GM20000 (cell line): ENCODE data around the gene ZG16.

Experiments used
- DNase-seq: peaks from one replicate; pipeline ENCODE4 v3.0.0; 2012; ENCODE audit warnings: low spot score
- TF ChIP-seq, protein P1 (sequence below): IDR thresholded peaks from 2 replicates; pipeline ENCODE4 v1.5.1; 2012; ENCODE audit warnings: mild to moderate bottlenecking, control low read depth; ENCODE audit errors: extremely low read depth, missing control alignments

Gene ZG16, protein sequence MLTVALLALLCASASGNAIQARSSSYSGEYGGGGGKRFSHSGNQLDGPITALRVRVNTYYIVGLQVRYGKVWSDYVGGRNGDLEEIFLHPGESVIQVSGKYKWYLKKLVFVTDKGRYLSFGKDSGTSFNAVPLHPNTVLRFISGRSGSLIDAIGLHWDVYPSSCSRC

DNA sequence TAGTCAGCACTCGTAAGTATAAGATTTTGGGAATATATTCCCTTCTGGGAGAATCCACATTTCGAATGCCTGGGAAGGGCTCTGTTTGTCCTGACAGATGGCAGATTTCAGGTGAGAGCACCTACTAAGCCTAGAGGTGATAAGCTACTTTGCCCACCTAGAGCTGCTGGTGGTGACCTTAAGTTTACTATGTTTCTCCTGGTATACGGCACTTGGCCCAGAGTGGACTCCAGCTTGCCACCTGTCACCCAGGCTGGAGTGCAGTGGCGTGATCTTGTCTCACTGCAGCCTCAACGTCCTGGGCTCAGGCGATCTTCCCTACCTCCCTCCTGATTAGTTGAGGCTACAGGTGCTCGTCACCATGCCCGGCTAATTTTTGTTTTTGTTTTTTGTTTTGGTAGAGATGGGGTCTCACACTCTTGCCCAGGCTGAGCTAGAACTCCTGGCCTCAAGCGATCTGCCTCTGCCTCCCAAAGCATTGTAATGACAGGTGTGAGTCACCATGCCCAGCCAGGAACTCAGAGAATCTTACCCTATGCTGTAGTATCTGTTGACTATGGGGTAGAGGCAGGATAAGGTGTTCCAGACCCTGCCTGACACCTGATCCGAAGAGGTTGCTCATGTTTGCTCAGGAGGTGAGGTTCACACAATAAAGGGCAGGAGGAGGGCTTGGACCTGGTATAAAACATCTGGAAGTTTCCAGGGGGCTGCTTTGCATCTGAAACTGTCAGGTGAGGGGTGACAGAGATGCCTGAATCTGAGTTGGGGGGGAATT is at the start of gene ZG16:
Gene ZG16 (plus strand): TSS at position 681 of the 775 bp plus-strand sequence. CDS start 1,011 bp downstream, outside the sequence.
- TF ChIP-seq, protein P1, sequence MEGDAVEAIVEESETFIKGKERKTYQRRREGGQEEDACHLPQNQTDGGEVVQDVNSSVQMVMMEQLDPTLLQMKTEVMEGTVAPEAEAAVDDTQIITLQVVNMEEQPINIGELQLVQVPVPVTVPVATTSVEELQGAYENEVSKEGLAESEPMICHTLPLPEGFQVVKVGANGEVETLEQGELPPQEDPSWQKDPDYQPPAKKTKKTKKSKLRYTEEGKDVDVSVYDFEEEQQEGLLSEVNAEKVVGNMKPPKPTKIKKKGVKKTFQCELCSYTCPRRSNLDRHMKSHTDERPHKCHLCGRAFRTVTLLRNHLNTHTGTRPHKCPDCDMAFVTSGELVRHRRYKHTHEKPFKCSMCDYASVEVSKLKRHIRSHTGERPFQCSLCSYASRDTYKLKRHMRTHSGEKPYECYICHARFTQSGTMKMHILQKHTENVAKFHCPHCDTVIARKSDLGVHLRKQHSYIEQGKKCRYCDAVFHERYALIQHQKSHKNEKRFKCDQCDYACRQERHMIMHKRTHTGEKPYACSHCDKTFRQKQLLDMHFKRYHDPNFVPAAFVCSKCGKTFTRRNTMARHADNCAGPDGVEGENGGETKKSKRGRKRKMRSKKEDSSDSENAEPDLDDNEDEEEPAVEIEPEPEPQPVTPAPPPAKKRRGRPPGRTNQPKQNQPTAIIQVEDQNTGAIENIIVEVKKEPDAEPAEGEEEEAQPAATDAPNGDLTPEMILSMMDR: no peak

DNA sequence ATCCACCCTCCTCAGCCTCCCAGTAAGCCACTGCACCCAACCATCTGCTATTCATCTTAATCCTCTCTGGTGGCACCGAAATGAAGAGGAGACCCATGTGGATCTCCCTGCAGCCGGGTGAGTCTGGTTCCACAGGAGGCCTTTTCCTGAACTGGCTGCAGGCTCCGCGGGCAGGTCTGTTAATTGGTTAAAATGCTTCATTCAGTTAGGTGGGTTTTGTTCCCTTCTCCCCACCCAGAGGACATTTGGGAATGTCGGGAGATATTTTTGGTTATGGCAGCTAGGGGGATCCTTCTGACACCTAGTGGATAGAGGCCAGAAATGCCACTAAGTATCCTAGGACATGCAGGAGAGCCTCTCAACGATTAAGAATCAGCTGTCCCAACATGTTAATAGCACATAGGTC is 48.9 kb upstream of the ZG16 start:
- TF ChIP-seq, protein P1: peak; percentile 43
- DNase-seq: no peak

More for the DNA sequence above, at the start of gene ZG16:
- DNase-seq: no peak

DNA sequence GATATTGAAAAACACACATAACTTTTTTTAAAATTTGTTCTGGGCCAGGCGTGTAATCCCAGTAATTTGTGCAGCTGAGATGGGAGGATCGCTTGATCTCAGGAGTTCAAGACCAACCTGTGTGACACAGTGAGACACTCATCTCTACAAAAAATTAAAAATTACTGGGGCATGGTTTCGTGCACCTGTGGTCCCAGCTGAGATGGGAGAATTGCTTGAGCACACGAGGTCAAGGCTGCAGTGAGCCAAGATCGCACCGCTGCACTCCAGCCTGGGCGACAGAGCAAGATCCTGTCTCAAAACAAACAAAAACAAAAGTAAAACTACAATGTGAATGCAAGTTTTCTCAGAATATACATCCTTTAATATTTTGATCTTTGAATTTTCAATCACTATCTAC is 47.4 kb upstream of the ZG16 start:
- DNase-seq: no peak
- TF ChIP-seq, protein P1: no peak

DNA sequence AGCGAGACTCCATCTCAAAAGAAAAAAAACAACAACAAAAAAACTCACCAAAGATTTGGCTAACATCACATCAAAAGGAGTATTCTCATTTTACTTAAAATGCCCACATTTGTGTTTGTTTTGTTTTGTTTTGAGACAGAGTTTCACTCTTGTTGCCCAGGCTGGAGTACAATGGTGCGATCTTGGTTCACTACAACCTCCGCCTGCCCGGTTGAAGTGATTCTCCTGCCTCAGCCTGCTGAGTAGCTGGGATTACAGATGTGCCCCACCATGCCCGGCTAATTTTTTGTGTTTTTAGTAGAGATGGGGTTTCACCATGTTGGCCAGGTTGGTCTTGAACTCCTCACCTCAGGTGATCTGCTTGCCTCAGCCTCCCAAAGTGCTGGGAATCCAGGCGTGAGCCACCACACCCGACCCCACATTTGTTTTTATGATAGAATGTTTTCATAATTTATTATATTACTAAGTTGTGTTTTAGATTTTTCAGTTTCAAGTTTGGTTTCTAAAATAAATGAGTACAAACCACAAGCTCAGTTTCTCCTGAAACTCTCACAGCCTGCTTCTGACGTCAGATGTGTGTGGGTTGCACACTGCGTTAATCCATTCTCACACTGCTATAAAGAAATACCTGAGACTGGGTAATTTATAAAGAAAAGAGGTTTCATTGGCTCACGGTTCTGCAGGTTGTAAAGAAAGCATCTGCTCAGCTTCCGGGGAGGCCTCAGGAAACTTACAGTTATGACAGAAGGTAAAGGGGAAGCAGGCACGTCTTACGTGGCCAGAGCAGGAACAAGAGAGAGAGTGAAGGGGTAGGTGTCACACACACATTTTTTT is 46.1 kb upstream of the ZG16 start:
- DNase-seq: peak; percentile 76

DNA sequence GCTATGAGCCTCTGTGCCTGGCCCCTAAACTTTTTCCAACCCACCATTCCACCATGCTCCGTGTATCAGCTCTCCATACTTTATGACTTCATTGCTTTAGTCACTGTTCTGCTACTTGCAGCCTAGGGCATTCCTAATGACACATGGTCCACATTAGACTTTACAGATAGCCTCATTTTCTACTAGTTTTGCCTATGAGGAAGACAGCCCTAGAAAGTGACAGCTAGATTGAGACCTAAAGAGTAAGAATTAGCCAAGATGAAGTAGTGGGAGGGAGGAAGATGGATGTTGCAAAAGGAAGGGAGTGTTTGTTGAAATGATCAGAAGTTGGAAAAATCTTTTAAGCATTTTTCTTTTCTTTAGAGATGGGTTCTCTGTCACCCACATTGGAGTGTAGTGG is 43.3 kb upstream of the ZG16 start:
- DNase-seq: no peak
- TF ChIP-seq, protein P1: no peak

DNA sequence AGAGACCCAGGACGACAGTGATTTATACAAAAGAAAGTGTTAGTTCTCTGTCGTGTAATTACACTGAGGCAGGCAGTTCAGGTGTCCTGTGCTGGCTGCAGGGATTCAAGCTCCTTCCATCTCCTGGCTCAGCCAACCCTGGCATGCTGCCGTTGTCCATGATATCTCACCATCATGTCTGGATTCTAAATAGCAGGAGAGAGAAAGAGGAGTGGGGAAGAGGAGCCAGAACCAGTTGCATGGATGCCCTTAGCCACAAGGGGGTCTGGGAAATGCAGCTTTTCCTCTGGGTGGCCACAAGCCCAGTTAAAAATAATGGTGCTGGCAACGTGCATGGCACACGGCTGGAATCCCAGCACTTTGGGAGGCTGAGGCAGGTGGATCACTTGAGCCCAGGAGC is 41.9 kb upstream of the ZG16 start:
- no peak for DNase-seq
- TF ChIP-seq, protein P1: no peak

DNA sequence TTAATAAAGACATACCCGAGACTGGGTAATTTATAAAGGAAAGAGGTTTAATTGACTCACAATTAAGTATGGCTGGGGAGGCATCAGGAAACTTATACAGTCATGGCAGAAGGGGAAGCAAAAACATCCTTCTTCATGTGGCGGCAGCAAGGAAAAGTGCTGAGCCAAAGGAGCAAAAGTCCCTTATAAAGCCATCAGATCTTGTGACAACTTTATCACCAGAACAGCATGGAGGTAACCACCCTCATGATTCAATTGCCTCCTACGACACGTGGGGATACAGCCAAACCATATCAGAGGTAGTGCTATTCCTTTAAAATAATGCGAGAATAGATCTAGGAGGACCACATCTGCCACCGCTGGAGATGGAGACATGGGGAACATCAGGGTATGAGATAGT is 41.3 kb upstream of the ZG16 start:
- TF ChIP-seq, protein P1: no peak
- no peak for DNase-seq
